HEK293 (cell line): Measurements from ENCODE around the gene ALDH18A1.

Experiments
- GLIS2 ChIP-seq: fragments of 450-650 bp; formaldehyde crosslinking; IDR thresholded peaks from 2 replicates; pipeline ENCODE4 v1.5.1; 2016; ENCODE audit warnings: missing biosample characterization, missing genetic modification characterization
- MZF1 ChIP-seq: fragments of 450-650 bp; formaldehyde crosslinking; IDR thresholded peaks from 2 replicates; pipeline ENCODE4 v1.5.1; 2017; ENCODE audit warnings: missing biosample characterization, missing genetic modification characterization, borderline replicate concordance
- RBAK ChIP-seq: fragments of 450-650 bp; formaldehyde crosslinking; IDR thresholded peaks from 2 replicates; pipeline ENCODE4 v1.5.1; 2016; ENCODE audit warnings: missing biosample characterization, missing genetic modification characterization
- SETDB1 ChIP-seq: IDR thresholded peaks from one replicate; pipeline ENCODE4 v1.6.1; 2017; ENCODE audit warnings: mild to moderate bottlenecking, low read length, moderate library complexity, mixed read lengths; ENCODE audit not compliant: insufficient read length
- ZBTB8A ChIP-seq: fragments of 450-650 bp; formaldehyde crosslinking; IDR thresholded peaks from 2 replicates; pipeline ENCODE4 v1.5.1; 2016; ENCODE audit warnings: missing biosample characterization, missing genetic modification characterization
- ZEB2 ChIP-seq: fragments of 450-650 bp; formaldehyde crosslinking; IDR thresholded peaks from 2 replicates; pipeline ENCODE4 v1.5.1; 2016; ENCODE audit warnings: missing biosample characterization, missing genetic modification characterization
- ZNF366 ChIP-seq: fragments of 450-650 bp; formaldehyde crosslinking; conservative IDR thresholded peaks from 2 replicates; pipeline ENCODE4 v1.5.1; 2016; ENCODE audit warnings: missing biosample characterization, missing genetic modification characterization
- ZNF76 ChIP-seq: fragments of 450-650 bp; formaldehyde crosslinking; IDR thresholded peaks from 2 replicates; pipeline ENCODE4; 2016; ENCODE audit warnings: low read depth, missing biosample characterization, missing genetic modification characterization, borderline replicate concordance
- ZNF776 ChIP-seq: fragments of 450-650 bp; formaldehyde crosslinking; IDR thresholded peaks from 2 replicates; pipeline ENCODE4 v1.5.0; 2017; ENCODE audit warnings: missing biosample characterization, missing genetic modification characterization, borderline replicate concordance
- TF ChIP-seq, protein P1 (sequence below): fragments of 450-650 bp; formaldehyde crosslinking; IDR thresholded peaks from 2 replicates; pipeline ENCODE4 v1.5.1; 2016; ENCODE audit warnings: missing biosample characterization, missing genetic modification characterization
- TF ChIP-seq, protein P2 (sequence below): fragments of 450-650 bp; formaldehyde crosslinking; IDR thresholded peaks from 2 replicates; pipeline ENCODE4 v1.5.1; 2016; ENCODE audit warnings: missing biosample characterization, missing genetic modification characterization

DNA sequence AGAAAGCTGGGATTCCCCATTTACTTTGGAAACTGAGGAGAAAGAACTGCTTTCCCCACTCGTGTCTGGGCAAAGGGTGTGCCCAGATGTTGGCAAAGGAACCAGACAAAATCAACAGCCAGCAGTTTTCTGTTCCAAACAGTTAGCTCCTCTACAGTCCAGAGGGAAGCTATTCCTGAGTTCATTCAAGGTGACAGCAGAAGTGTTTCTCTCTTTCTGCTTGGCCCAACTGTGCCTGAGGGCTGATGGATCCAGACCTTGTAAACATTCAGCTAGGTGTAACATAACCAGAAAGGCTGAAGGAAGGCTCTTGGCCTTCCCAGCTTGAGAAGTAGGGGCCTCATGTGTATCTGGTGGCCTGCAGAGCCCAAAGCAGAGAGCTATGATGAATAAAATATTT is 7.0 kb upstream of the ALDH18A1 start:
- TF ChIP-seq SETDB1 (no peak), ZEB2 (tag by site-specific recombination) (no peak), ZNF76 (no peak), ZBTB8A (no peak), GLIS2 (tag by site-specific recombination) (no peak), MZF1 (tag by site-specific recombination) (no peak), ZNF366 (tag by site-specific recombination) (no peak), RBAK (tag by site-specific recombination) (no peak), ZNF776 (tag by site-specific recombination) (no peak)
- TF ChIP-seq, protein P1, sequence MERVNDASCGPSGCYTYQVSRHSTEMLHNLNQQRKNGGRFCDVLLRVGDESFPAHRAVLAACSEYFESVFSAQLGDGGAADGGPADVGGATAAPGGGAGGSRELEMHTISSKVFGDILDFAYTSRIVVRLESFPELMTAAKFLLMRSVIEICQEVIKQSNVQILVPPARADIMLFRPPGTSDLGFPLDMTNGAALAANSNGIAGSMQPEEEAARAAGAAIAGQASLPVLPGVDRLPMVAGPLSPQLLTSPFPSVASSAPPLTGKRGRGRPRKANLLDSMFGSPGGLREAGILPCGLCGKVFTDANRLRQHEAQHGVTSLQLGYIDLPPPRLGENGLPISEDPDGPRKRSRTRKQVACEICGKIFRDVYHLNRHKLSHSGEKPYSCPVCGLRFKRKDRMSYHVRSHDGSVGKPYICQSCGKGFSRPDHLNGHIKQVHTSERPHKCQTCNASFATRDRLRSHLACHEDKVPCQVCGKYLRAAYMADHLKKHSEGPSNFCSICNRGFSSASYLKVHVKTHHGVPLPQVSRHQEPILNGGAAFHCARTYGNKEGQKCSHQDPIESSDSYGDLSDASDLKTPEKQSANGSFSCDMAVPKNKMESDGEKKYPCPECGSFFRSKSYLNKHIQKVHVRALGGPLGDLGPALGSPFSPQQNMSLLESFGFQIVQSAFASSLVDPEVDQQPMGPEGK (tag by site-specific recombination): no peak
- TF ChIP-seq, protein P2, sequence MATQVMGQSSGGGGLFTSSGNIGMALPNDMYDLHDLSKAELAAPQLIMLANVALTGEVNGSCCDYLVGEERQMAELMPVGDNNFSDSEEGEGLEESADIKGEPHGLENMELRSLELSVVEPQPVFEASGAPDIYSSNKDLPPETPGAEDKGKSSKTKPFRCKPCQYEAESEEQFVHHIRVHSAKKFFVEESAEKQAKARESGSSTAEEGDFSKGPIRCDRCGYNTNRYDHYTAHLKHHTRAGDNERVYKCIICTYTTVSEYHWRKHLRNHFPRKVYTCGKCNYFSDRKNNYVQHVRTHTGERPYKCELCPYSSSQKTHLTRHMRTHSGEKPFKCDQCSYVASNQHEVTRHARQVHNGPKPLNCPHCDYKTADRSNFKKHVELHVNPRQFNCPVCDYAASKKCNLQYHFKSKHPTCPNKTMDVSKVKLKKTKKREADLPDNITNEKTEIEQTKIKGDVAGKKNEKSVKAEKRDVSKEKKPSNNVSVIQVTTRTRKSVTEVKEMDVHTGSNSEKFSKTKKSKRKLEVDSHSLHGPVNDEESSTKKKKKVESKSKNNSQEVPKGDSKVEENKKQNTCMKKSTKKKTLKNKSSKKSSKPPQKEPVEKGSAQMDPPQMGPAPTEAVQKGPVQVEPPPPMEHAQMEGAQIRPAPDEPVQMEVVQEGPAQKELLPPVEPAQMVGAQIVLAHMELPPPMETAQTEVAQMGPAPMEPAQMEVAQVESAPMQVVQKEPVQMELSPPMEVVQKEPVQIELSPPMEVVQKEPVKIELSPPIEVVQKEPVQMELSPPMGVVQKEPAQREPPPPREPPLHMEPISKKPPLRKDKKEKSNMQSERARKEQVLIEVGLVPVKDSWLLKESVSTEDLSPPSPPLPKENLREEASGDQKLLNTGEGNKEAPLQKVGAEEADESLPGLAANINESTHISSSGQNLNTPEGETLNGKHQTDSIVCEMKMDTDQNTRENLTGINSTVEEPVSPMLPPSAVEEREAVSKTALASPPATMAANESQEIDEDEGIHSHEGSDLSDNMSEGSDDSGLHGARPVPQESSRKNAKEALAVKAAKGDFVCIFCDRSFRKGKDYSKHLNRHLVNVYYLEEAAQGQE (tag by site-specific recombination): no peak
